Ureter (tissue), 1 donor: ENCODE data around the gene TNFRSF12A. TPM values are rescaled to one million over a fixed set of nuclear protein-coding genes. Genes with fewer than 3 reads are reported as not detected.
"Not testable (repeated sequence)": the region's sequence is repeated elsewhere in the genome, so short reads cannot be mapped to it uniquely, and the experiment has no call there.

ENCODE experiments used
- DNase-seq: peaks from one replicate; pipeline ENCODE4 v3.0.0-alpha.2; 2020; ENCODE audit warnings: low spot score
- total RNA-seq: library from RNA; stranded (reverse); gene quantifications from one replicate; pipeline ENCODE4 v1.2.4, GENCODE V29; 2023
- donor health status: DM: yes; HTN: yes; CAD: no.

The TNFRSF12A gene
- total RNA-seq, 1 donor from 2014 or later, result 27.7 TPM

- no peak for DNase-seq
Measured at GRCh38 chr16:3065069-3065741, 45.0 kb downstream of the TNFRSF12A start, which contains the start of gene IL32. Gene IL32 (plus strand): TSS chr16:3065640. CDS start chr16:3065812, 172 bp downstream.

GRCh38 chr16:3065742-3066439 lies 45.7 kb downstream of the TNFRSF12A start:
- DNase-seq, result no peak

- DNase-seq, result no peak
Measured at GRCh38 chr16:3066440-3066748, 46.2 kb downstream of the TNFRSF12A start.

DNA sequence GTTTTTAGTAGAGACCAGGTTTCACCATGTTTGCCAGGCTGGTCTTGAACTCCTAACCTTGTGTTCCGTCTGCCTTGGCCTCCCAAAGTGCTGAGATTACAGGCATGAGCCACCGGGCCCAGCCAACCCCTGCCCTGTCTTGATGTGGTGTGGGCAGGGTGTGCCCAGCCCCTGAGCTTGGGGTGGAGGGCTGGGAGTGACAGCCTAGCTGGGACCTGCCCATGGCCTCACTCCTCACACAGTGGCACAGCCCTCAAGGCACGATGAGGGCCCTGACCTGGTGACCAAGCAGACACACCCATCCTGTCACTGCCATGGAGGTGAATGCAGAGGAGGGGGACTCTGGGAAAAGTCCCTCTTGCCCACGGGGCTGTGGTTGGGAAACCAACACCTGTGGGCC lies 48.3 kb downstream of the TNFRSF12A start:
- no peak for DNase-seq

DNA sequence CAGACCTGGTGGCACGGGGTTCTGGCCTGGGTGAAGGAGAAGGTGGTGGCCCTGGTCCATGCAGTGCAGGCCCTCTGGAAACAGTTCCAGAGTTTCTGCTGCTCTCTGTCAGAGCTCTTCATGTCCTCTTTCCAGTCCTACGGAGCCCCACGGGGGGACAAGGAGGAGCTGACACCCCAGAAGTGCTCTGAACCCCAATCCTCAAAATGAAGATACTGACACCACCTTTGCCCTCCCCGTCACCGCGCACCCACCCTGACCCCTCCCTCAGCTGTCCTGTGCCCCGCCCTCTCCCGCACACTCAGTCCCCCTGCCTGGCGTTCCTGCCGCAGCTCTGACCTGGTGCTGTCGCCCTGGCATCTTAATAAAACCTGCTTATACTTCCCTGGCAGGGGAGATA lies 49.0 kb downstream of the TNFRSF12A start:
- DNase-seq, result not testable (repeated sequence)

GRCh38 chr16:3070608-3071111 lies 50.5 kb downstream of the TNFRSF12A start:
- no peak for DNase-seq

DNA sequence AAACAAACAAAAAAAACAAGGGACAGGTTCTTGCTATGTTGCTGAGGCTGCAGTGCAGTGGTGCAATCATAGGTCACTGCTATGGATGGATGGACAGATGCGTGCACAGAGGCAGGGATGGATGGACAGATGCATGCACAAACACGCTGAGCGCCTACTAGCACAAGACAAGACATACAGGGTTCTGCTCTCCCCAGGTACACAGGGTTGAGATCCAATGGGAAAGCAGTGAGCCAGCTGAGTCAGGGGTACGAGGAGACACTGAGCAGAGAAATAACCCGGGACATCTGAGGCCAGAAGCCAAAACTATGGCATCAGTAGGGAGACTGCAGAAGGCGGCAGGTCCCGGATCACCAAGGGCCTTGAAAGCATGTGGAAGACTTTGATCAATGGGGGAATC lies 51.5 kb downstream of the TNFRSF12A start:
- DNase-seq, result no peak

Other genes starting within 250 kb of the TNFRSF12A start
- gene ELOB, start 243.1 kb upstream of the TNFRSF12A start, total RNA-seq, result 274 TPM
- gene PRSS33, start 232.8 kb upstream of the TNFRSF12A start, total RNA-seq, result not detected
- not detected for gene PRSS41, start 221.9 kb upstream of the TNFRSF12A start, total RNA-seq
- gene PRSS21, start 203.1 kb upstream of the TNFRSF12A start, total RNA-seq, result 1.3 TPM
- gene ZG16B, start 190.1 kb upstream of the TNFRSF12A start, total RNA-seq, result 31.8 TPM
- gene PRSS22, start 162.2 kb upstream of the TNFRSF12A start, total RNA-seq, result 41.2 TPM
- gene FLYWCH2, start 137.2 kb upstream of the TNFRSF12A start, total RNA-seq, result 23.5 TPM
- gene FLYWCH1, start 108.4 kb upstream of the TNFRSF12A start, total RNA-seq, result 39.6 TPM
- gene KREMEN2, start 56.1 kb upstream of the TNFRSF12A start, total RNA-seq, result not detected
- 4.5 TPM for gene PAQR4, start 51.0 kb upstream of the TNFRSF12A start, total RNA-seq
- 2.2 TPM for gene PKMYT1, start 39.9 kb upstream of the TNFRSF12A start, total RNA-seq
- 0.42 TPM for gene CLDN9, start 7.4 kb upstream of the TNFRSF12A start, total RNA-seq
- not detected for gene CLDN6, start 2.2 kb upstream of the TNFRSF12A start, total RNA-seq
- 46.3 TPM for gene HCFC1R1, start 3.6 kb downstream of the TNFRSF12A start, total RNA-seq
- 29.8 TPM for gene THOC6, start 3.7 kb downstream of the TNFRSF12A start, total RNA-seq
- 94.3 TPM for gene BICDL2, start 16.6 kb downstream of the TNFRSF12A start, total RNA-seq
- 0.78 TPM for gene MMP25, start 26.2 kb downstream of the TNFRSF12A start, total RNA-seq
- 13.7 TPM for gene IL32, start 45.3 kb downstream of the TNFRSF12A start, total RNA-seq
- gene ZSCAN10, start 78.9 kb downstream of the TNFRSF12A start, total RNA-seq, result not detected
- 8.2 TPM for gene ZNF205, start 92.2 kb downstream of the TNFRSF12A start, total RNA-seq
- 12.6 TPM for gene ZNF213, start 114.7 kb downstream of the TNFRSF12A start, total RNA-seq
- not detected for gene OR1F1, start 167.8 kb downstream of the TNFRSF12A start, total RNA-seq
- gene ZNF200, start 214.8 kb downstream of the TNFRSF12A start, total RNA-seq, result 7.8 TPM
- 1.8 TPM for gene MEFV, start 236.3 kb downstream of the TNFRSF12A start, total RNA-seq